ENCODE results near the gene CNFN.

The CNFN gene

GRCh38 chr19:42409477-42409876, 19.4 kb upstream of the CNFN start:
- no peak for DNase-seq (ENCODE audit: low read depth)

DNA sequence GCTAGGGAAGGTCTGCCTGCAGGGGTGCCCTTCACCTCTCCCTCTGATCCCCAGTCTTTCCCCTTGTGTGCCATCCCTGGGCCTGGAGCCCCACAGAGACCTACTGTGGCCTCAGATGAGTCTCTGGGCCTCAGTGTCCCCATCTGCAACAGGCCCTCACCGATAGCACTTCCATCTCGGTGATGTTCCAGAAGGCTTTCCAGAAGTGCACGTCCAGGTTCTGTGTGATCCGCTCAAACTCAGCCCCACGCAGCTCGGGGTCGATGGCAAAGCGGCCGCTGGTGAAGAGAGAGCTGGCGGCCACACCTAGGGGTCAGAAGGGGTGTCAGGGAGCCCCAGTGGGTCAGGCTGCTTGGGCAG, 17.7 kb upstream of the CNFN start:
- DNase-seq (ENCODE audit: low read depth): no peak

DNA sequence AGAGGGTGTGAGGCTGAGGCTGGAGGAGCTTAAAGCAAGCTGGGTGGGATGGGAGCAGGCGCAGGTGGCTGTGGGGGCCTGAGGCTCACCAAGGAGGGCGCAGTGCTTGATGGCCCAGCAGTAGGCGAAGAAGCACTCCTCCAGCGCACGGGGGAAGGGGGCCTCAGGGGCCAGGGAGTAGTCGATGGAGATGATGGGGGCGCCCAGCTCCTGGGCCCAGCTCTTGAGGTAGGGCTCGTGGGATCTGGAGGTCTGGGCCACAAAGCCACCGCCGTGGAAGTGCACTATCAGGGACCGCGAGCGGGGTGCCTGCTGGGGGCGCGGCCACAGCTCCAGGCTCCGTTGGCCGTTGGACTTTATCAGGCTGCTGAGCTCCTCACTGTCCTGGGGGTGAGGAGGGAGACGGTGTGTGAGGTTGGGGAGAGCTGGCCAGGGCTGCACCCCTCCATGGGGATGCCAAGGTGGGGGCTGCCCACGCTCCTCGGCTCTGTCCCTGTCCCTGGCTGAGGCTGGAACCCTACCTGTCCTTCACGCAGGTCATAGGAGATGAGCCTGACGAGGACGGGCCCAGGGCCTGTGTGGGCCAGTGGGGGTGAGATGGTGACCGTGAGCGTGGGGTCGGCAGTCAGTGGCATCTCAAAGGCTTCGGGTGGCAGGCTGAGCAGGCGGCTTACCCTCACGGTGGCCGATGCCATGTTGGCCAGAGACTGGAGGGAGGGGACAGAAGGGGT, 17.2 kb upstream of the CNFN start:
- DNase-seq (ENCODE audit: low read depth): no peak

DNA sequence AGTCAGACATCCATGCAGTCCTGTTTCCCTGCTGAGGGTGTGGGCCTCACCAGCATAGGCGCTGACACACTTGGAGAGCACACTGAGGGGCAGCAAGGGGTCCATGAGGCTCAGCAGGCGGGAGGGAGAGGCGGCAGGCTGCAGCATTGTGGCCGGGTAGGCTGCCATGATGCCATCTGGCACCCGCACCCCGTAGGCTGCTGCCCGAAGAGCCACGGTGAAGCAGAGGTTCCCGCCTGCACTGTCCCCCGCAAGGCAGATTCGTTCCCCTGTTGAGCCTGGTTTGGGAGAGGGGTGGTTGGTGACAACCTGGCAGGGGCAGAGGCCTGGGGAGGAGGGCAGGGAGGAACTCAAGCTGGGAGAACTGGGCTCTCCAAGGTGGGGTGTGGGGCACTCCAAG, 16.0 kb upstream of the CNFN start:
- no peak for DNase-seq (ENCODE audit: low read depth)

DNA sequence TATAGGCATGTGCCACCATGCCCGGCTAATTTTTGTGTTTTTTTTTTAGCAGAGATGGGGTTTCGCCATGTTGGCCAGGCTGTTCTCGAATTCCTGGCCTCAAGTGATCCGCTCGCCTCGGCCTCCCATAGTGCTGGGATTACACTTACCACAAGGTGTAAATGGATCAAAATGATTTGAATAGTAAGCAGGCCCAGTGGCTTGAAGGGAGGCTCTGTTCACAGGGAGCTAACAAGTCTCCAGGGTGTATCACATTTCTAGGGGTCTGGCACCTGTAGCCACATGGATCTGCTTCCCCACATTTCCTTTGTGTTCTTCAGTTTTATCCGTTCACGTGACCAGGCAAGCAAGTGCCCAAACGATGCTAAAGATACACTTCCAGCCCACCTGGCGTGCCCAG, 13.5 kb upstream of the CNFN start:
- DNase-seq (ENCODE audit: low read depth): no peak

DNA sequence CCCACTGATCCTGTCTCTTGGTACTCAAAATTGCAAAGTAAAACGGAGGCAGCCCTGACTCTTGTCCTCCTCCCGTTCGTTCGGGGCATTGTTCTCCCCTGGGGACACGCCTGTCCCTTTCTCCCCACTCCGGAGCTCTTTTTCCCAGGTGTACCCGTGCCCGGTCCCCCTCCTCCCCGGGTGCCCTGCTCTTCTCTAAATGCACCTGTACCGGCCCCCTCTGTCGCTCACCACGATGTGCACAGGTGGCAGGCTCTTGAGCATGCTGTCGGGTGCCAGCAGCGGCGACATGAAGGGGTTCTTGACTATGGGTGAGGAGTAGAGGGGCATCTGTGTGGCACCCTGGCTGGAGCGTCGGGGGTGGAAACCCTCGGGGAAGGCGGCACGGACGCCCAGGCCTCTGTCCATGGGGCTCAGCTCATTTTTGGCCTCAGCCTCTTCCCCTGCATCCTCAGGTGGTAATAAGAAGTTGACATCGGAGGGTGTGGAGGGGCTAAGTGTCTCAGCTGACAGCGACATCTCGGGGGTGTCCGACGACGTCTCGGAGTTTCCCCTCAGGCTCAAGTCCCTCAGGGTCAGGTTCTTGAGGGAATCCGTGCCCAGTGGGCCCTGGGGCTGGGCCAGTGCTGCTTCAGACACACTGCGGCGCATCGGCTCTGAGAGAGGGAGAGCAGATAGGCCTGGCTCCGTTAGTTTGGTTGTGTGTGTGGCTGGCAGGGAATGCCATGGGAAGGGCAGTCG, 12.4 kb upstream of the CNFN start:
- DNase-seq (ENCODE audit: low read depth): no peak

GRCh38 chr19:42401365-42402303, 11.5 kb upstream of the CNFN start:
- DNase-seq (ENCODE audit: low read depth): peak; percentile 54

DNA sequence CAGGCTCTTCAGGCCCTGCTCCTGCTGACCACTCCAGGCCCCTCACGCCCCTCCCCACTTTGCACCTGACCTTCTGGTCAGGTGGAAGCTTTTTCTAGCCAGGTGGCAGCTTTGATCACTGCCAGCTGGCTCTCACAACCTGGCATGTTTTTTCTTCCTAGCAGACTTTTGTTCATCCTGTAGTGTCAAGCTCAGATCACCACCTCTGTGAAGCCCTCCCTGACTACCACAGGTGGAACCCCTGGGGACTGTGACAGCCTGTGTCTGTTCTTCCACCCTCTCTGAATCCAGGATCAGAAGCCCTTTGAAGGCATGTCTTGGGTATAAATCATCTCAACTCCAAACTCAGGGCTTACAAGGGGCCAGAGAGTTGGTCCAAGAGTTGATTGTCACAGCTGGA, 10.3 kb upstream of the CNFN start:
- DNase-seq (ENCODE audit: low read depth): no peak

- no peak for DNase-seq (ENCODE audit: low read depth)
Observed at GRCh38 chr19:42397263-42398166, 7.4 kb upstream of the CNFN start.

- DNase-seq (ENCODE audit: low read depth): peak; percentile 88
Observed at GRCh38 chr19:42396381-42397262, 6.5 kb upstream of the CNFN start.

DNA sequence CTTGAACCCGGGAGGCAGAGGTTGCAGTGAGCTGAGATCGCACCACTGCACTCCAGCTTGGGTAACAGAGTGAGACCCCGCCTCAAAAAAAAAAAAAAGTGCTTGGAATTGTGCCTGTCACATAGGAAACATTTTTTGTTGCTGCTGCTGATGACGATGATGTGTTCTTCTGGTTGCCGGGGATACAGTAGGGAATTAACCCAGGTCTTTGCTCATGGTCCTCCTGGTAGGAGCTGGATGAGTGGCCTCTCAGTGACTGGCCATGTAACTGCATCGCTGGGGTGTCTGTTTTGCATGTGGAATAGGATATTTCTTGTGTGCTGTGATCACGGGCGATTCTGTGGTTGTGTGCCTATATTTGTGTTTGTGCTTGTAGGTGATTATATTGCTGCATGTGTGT, 4.7 kb upstream of the CNFN start:
- DNase-seq (ENCODE audit: low read depth): no peak

DNA sequence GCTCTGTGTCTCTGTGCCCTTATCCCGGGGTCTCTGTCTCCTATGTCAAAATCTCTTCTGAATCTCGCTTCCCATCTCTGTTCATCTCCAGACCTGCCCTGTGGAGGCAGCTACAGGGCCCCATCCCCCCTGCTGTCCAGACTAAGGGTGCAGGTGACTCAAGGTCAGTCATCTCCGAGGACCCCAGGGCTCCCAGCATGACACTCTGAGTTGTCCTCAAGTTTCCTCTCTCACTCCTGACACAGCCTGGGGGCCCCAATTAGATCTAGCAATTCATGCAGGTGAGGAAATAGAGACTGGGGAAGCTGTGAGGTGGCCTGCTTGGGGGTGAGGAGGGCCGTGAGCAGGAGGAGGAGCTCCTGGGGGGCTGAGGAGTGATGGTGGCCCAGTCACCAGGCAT, 2.1 kb upstream of the CNFN start:
- no peak for DNase-seq (ENCODE audit: low read depth)

GRCh38 chr19:42388851-42389489, 1.1 kb downstream of the CNFN start:
- no peak for DNase-seq (ENCODE audit: low read depth)

- DNase-seq (ENCODE audit: low read depth): peak; percentile 36
Observed at GRCh38 chr19:42386974-42387707, 3.0 kb downstream of the CNFN start.

GRCh38 chr19:42380155-42380554, 9.9 kb downstream of the CNFN start:
- DNase-seq (ENCODE audit: low read depth): no peak

DNA sequence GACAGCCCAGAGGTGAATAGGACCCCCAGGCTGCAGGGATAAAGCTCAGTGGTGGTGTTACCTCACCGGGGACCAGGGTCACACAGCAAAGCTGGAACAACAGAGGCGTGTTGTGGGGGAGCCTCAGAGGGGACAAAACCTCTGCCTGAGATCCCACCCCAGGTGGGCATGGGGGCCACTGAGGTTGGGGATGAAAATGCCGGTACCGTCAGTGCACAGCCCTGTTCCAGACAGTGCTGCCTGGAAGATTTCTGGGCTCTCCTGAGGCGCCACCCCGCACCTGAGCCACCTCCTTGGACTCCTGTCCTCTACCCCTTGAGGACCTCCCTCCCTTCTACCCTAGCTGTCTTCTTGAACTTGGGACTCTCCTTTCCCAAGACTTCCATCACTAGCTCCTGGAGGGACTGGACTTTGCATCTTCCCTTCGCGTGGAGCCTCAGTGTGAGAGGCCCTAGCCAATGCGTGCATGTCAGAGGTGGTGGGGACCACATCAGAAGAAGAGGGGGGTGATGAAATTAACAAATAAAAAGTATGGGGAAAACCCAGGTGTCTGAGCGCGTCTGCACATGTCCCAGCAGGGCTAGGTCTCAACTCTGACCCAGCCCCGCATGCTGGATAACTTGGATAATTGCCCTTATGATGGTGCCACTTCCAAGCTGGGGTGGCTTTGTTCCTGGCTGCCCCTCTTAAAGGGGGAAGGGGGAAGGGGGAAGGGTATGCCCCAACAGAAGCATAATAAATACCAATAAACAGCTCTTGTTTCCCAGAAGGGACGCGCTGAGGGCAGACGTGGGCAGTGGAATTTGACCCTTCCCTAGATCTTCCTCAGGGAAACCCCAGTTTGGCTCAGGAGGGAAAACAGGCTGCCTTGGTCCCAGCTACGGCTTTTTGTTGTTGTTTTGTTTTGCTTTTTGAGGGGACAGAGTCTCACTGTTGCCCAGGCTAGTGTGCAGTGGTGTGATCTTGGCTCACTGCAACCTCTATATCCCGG, 11.6 kb downstream of the CNFN start:
- no peak for DNase-seq (ENCODE audit: low read depth)

DNA sequence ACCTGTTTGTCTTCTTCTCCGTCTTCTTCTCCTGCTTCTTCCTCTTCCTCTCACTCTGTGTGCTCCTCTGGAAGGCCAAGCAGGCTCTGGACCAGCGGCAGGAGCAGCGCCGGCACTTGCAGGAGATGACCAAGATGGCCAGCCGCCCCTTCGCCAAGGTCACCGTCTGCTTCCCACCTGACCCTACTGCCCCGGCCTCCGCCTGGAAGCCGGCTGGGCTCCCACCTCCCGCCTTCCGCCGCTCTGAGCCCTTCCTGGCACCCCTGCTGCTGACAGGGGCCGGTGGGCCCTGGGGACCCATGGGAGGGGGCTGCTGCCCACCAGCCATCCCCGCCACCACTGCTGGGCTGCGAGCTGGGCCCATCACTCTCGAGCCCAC, 13.9 kb downstream of the CNFN start:
- no peak for DNase-seq (ENCODE audit: low read depth)

Measured in stimulated activated CD8-positive, alpha-beta memory T cell treated with anti-CD3 and anti-CD28 coated beads, Interleukin-12 subunit alpha, Interleukin-12 subunit beta, amount 100 ng/mL, for 4 hours (primary cell).